ENCODE measurements around the gene DENND5B.
"Not testable (repeated sequence)": the region's sequence is repeated elsewhere in the genome, so short reads cannot be mapped to it uniquely, and the experiment has no call there.

Gene DENND5B

GRCh38 chr12:31557707-31558106 is 33.2 kb downstream of the DENND5B start:
- DNase-seq (ENCODE audit: low read depth): no peak

- not testable (repeated sequence) for DNase-seq (ENCODE audit: low read depth)
These were observed 35.5 kb downstream of the DENND5B start for GRCh38 chr12:31555466-31555865.

GRCh38 chr12:31550590-31550989 is 40.3 kb downstream of the DENND5B start:
- DNase-seq (ENCODE audit: low read depth): not testable (repeated sequence)

- no peak for DNase-seq (ENCODE audit: low read depth)
These were observed 54.3 kb downstream of the DENND5B start for GRCh38 chr12:31536672-31537071.

GRCh38 chr12:31533470-31533869 is 57.5 kb downstream of the DENND5B start:
- DNase-seq (ENCODE audit: low read depth): no peak

- DNase-seq (ENCODE audit: low read depth): no peak
These were observed 59.0 kb downstream of the DENND5B start for GRCh38 chr12:31531893-31532292.

- no peak for DNase-seq (ENCODE audit: low read depth)
These were observed 62.8 kb downstream of the DENND5B start for GRCh38 chr12:31528095-31528494.

GRCh38 chr12:31527083-31527482 is 63.9 kb downstream of the DENND5B start:
- no peak for DNase-seq (ENCODE audit: low read depth)

GRCh38 chr12:31526158-31526546 is 64.8 kb downstream of the DENND5B start:
- DNase-seq (ENCODE audit: low read depth): no peak

GRCh38 chr12:31525496-31526157 is 65.3 kb downstream of the DENND5B start:
- no peak for DNase-seq (ENCODE audit: low read depth)

- DNase-seq (ENCODE audit: low read depth): no peak
These were observed 66.0 kb downstream of the DENND5B start for GRCh38 chr12:31524791-31525495.

- no peak for DNase-seq (ENCODE audit: low read depth)
These were observed 67.6 kb downstream of the DENND5B start for GRCh38 chr12:31523306-31523705.

GRCh38 chr12:31522607-31523006 is 68.3 kb downstream of the DENND5B start:
- DNase-seq (ENCODE audit: low read depth): no peak

GRCh38 chr12:31521964-31522363 is 69.0 kb downstream of the DENND5B start:
- no peak for DNase-seq (ENCODE audit: low read depth)

GRCh38 chr12:31519511-31519910 is 71.4 kb downstream of the DENND5B start:
- no peak for DNase-seq (ENCODE audit: low read depth)

- no peak for DNase-seq (ENCODE audit: low read depth)
These were observed 72.2 kb downstream of the DENND5B start for GRCh38 chr12:31518680-31519227.

GRCh38 chr12:31517994-31518393 is 72.9 kb downstream of the DENND5B start:
- DNase-seq (ENCODE audit: low read depth): no peak

GRCh38 chr12:31516702-31517101 is 74.2 kb downstream of the DENND5B start:
- no peak for DNase-seq (ENCODE audit: low read depth)

- DNase-seq (ENCODE audit: low read depth): no peak
These were observed 76.0 kb downstream of the DENND5B start for GRCh38 chr12:31514912-31515311.

- no peak for DNase-seq (ENCODE audit: low read depth)
These were observed 80.9 kb downstream of the DENND5B start for GRCh38 chr12:31510034-31510433.

GRCh38 chr12:31508436-31509150 is 82.3 kb downstream of the DENND5B start:
- no peak for DNase-seq (ENCODE audit: low read depth)

- DNase-seq (ENCODE audit: low read depth): no peak
These were observed 83.0 kb downstream of the DENND5B start for GRCh38 chr12:31507966-31508365.

Measured in activated T-helper 9 cell treated with anti-CD3 and anti-CD28 coated beads, Interleukin-2, amount 50 U/mL, for 16 hours (primary cell).